GM13977 (cell line): Measurements from ENCODE around the gene TAS1R3.

Experiments used
- DNase-seq: peaks from one replicate; pipeline ENCODE4 v3.0.0; 2012; ENCODE audit warnings: low spot score
- in situ Hi-C: fragments of 300-500 bp; cut with MboI; formaldehyde crosslinking; loops from one replicate; pipeline ENCODE4 v1.12.0; 2022; ENCODE audit warnings: low sequenced_read_pairs, low pct_unique_long_range_greater_than_20kb, mixed read lengths, inconsistent platforms; ENCODE audit not compliant: unreplicated experiment
- TF ChIP-seq, protein P1 (sequence below): IDR thresholded peaks from 2 replicates; pipeline ENCODE4 v1.5.1; 2012; ENCODE audit warnings: mild to moderate bottlenecking, control low read depth; ENCODE audit not compliant: insufficient read depth; ENCODE audit errors: extremely low read depth, missing control alignments

Gene TAS1R3

DNA sequence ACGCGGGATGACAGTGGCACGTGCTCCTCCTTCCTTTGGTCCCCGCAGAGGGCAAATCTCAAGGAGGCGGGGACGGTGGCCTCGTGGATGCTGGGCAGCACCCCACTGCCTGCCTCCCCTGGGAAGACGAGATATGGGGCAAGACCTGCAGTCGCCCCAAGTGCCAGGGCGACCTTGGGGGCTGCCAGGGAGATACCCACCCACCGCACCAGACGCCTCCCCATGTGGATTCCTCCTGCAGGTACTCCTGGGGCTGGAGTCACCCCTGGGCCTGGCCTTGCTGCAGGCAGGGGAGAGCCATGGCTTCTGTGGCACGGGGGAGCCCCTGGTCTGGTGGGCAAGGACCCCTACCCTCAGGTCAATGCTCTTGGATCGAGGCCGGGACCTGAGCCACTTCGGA, 49.8 kb downstream of the TAS1R3 start:
- in situ Hi-C loops: no loop called here
- DNase-seq: no peak
- TF ChIP-seq, protein P1, sequence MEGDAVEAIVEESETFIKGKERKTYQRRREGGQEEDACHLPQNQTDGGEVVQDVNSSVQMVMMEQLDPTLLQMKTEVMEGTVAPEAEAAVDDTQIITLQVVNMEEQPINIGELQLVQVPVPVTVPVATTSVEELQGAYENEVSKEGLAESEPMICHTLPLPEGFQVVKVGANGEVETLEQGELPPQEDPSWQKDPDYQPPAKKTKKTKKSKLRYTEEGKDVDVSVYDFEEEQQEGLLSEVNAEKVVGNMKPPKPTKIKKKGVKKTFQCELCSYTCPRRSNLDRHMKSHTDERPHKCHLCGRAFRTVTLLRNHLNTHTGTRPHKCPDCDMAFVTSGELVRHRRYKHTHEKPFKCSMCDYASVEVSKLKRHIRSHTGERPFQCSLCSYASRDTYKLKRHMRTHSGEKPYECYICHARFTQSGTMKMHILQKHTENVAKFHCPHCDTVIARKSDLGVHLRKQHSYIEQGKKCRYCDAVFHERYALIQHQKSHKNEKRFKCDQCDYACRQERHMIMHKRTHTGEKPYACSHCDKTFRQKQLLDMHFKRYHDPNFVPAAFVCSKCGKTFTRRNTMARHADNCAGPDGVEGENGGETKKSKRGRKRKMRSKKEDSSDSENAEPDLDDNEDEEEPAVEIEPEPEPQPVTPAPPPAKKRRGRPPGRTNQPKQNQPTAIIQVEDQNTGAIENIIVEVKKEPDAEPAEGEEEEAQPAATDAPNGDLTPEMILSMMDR: no peak

DNA sequence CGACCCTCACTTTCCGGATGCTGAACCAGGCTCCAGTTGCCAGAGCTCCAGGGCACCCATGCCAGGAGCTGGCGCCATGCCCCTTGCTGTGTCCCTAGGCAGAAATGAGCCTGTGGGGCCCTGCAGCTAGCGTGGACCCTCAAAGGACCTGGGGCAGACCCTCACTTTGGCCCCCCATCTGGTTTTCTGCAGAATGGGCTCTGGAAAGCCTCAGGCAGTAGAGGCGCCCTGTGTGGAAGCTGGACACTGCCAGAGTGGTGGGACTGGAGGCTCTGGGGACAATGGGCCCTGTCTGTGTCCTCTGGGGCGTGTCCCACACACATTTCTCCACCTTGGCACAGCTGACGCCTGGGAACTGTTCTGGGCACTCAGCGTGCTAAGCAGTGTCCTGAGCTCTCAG, 50.2 kb downstream of the TAS1R3 start:
- TF ChIP-seq, protein P1: no peak
- in situ Hi-C loops: no loop called here
- DNase-seq: no peak
